ENCODE measurements around the gene MAP4.
"Not testable (repeated sequence)": the region's sequence is repeated elsewhere in the genome, so short reads cannot be mapped to it uniquely, and the experiment has no call there.

The MAP4 gene

DNA sequence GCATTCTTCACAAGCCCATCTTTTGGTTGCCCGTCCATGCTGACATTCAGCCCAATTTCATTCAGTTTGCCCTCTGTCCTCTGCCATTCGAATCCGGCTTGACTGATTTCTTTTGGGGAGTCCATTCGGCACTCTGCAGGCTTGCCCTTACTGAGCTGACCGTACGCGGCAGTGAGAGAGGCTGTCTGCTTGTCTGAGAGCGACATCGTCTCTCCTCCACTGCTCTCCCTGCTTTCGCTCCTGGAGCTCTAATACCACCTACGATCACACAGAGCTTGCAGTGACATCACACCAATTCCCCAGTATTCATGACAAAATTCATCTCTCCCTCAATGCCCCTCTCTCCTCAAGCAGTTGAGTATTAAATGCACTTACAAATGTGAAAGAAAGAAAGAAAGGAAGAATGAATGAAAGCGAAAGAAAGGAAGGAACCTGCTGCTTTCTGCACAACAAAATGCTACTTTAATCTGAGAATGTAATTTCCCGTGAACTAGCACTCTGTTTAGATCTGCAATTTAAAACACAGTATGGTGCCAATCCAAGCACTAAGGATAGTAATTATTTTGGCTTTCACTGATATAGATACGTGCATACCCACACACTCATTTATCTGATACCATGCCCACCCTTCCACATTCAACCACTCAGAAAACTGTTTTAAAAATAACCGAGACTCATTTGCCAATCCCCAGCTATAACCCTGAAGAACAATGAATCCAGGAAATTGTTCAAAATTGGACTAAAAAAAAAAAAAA lies 123.8 kb downstream of the MAP4 start:
- peaks cover 32% of the 10 kb centered on the region for H3K4me1 ChIP-seq (ENCODE audit: insufficient read depth, low read length)

DNA sequence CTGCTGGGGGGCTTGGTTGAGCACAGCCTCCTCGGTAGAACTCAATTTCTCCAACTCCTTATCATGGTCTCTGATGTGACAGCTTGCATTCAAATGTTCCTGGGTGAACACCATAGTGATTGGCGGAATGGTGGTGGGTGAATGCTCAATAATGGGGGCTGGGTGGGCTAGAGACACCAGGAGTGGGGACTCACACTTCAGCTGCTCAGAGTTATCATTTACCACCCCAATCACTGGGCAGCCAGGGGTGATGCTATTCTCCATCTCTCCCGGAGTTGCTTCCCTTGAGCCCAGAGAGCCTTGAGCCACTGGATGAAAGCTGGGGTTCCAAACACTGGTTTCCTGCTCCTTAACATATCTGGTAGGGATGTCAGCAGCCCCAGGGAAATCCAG lies 124.6 kb downstream of the MAP4 start:
- no peak overlapping the region for H3K4me3 ChIP-seq (ENCODE audit: low read depth in 1 of 2, low read length in 2 of 2)
- H3K4me1 ChIP-seq (ENCODE audit: insufficient read depth, low read length), result peaks cover 32% of the 10 kb centered on the region
- H3K27me3 ChIP-seq (ENCODE audit: control insufficient read depth in 1 of 2, insufficient read depth in 2 of 2, low read length in 2 of 2), result no peaks in the 10 kb centered on the region
- H3K27ac ChIP-seq (ENCODE audit: low read depth, low read length), result no peak overlapping the region
- no peak overlapping the region for H3K9ac ChIP-seq (ENCODE audit: low read length)
- H3K9me3 ChIP-seq (ENCODE audit: low read length), result no peaks in the 10 kb centered on the region
- H3K36me3 ChIP-seq (ENCODE audit: insufficient read depth, low read length), result peaks cover 16% of the 10 kb centered on the region

More for the DNA sequence above, 123.8 kb downstream of the MAP4 start:
- Histone ChIP-seq H3K4me3 (ENCODE audit: low read depth in 1 of 2, low read length in 2 of 2) (no peak overlapping the region), H3K27ac (ENCODE audit: low read depth, low read length) (no peak overlapping the region), H3K9ac (ENCODE audit: low read length) (no peak overlapping the region), H3K36me3 (ENCODE audit: insufficient read depth, low read length) (peaks cover 16% of the 10 kb centered on the region), H3K9me3 (ENCODE audit: low read length) (no peaks in the 10 kb centered on the region), H3K27me3 (ENCODE audit: control insufficient read depth in 1 of 2, insufficient read depth in 2 of 2, low read length in 2 of 2) (no peaks in the 10 kb centered on the region)

DNA sequence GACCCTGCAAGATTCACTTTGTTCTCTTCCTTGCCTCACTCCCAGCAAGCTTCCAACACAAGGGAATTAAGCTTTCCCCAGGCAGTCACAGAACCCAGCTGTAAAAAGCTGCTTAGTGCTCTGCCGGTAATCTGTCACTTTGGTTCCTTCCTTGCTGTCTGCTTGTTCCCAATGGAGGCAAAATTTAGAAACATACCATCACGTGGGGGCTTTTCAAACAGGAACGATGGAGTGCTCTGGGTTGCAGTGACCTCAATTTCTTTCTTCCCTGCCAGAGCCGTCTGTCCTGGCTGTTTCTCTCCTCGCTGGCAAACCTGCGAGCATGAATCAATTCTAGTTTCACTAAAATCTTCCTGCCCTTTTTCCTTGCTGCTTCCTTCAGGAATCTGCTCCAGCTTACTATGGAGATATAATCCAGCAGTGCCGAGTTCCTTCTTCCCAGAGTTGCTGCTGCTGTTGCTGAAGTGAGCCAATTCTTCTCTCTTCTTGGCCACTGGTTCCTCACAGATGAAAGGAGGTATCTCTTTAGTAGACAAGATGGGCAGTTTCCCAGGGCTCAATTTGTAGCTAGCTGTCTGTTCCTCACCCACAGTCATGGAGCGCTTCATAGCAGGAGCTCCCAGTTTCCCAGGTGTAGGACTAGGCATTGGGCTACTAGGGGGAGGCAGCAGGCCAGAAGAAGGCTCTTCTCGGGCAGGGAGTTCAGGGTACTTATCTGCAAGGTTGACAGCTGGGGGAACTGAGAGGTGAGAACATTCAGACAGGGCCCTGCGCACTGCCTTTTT lies 125.2 kb downstream of the MAP4 start:
- Histone ChIP-seq H3K9ac (ENCODE audit: low read length) (no peak overlapping the region), H3K4me1 (ENCODE audit: insufficient read depth, low read length) (peaks cover 32% of the 10 kb centered on the region), H3K9me3 (ENCODE audit: low read length) (no peaks in the 10 kb centered on the region), H3K36me3 (ENCODE audit: insufficient read depth, low read length) (peaks cover 16% of the 10 kb centered on the region), H3K4me3 (ENCODE audit: low read depth in 1 of 2, low read length in 2 of 2) (no peak overlapping the region), H3K27ac (ENCODE audit: low read depth, low read length) (no peak overlapping the region), H3K27me3 (ENCODE audit: control insufficient read depth in 1 of 2, insufficient read depth in 2 of 2, low read length in 2 of 2) (no peaks in the 10 kb centered on the region)

DNA sequence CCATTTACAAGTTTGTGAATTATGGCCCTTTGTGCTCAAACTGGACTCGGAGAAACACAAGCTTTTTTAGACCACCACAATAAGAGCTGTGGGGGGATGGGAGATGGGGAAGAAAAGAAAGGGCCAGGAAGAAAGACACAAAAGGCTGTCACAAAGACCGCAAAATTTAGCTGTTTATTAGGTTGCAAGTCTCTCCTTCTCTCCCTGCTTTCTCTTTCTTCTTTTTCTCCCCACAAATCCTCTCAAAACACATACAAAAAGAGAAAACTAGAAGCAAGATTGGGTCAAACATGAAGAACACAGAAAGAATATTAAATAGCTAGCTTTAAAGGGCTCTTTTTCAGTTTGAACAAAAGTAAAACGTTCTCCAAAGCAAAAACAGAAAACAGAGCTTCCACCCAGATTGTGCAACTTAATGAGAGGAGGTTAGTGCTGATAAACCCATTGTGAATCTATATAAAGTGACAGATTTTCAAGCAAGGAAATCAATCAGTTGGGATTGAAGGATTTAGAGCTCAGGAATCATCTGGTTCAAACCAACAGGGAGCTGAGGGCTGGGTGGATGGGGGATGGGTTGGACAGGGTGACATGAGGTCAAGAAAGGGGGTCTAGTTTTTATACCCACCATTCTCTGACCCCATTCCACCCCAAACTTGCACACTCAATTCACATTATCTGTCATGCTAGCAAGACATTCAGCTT lies 125.9 kb downstream of the MAP4 start:
- H3K9ac ChIP-seq (ENCODE audit: low read length), result no peak overlapping the region
- peaks cover 32% of the 10 kb centered on the region for H3K4me1 ChIP-seq (ENCODE audit: insufficient read depth, low read length)
- no peak overlapping the region for H3K27ac ChIP-seq (ENCODE audit: low read depth, low read length)
- H3K36me3 ChIP-seq (ENCODE audit: insufficient read depth, low read length), result peaks cover 8% of the 10 kb centered on the region
- no peaks in the 10 kb centered on the region for H3K27me3 ChIP-seq (ENCODE audit: control insufficient read depth in 1 of 2, insufficient read depth in 2 of 2, low read length in 2 of 2)
- H3K4me3 ChIP-seq (ENCODE audit: low read depth in 1 of 2, low read length in 2 of 2), result no peak overlapping the region
- no peaks in the 10 kb centered on the region for H3K9me3 ChIP-seq (ENCODE audit: low read length)

DNA sequence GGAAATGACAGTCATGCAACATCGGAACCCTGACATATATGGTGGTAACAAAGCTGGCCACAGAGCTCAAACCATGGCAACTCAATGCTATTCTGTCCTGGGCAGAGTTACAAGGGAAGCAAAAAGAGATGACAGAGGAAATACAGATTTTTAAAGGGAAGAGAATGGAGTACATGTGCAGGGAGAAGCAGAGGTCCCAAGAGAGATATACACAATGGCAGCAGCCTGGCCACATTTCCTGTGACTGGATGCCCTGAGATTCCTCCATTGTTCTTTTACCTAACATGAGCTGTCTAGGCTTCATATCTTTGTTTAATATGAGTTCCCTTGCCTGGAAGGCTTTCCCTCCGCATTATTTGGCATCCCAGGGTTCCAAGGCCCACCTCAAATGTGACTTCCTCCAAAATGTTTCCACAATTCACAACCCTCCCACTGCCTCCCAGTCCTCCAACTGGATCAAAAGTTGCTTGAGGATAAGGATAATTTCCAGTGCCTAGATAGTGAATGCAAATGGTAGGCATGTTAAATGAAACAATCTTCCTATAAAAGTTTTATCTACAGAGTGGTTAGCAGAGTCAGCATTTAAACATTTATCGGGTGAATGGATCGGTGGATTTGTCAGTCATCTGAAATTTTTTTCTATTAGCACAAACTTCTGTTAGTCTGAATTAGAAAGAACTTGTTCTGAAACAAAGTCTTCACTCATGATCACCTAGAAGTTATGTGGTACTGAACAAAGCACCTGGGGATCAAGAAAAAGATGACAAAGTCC lies 127.0 kb downstream of the MAP4 start:
- Histone ChIP-seq H3K36me3 (ENCODE audit: insufficient read depth, low read length) (peaks cover 16% of the 10 kb centered on the region), H3K4me1 (ENCODE audit: insufficient read depth, low read length) (peaks cover 32% of the 10 kb centered on the region), H3K27ac (ENCODE audit: low read depth, low read length) (no peak overlapping the region), H3K9me3 (ENCODE audit: low read length) (no peaks in the 10 kb centered on the region), H3K27me3 (ENCODE audit: control insufficient read depth in 1 of 2, insufficient read depth in 2 of 2, low read length in 2 of 2) (no peaks in the 10 kb centered on the region), H3K4me3 (ENCODE audit: low read depth in 1 of 2, low read length in 2 of 2) (no peak overlapping the region), H3K9ac (ENCODE audit: low read length) (no peak overlapping the region)

DNA sequence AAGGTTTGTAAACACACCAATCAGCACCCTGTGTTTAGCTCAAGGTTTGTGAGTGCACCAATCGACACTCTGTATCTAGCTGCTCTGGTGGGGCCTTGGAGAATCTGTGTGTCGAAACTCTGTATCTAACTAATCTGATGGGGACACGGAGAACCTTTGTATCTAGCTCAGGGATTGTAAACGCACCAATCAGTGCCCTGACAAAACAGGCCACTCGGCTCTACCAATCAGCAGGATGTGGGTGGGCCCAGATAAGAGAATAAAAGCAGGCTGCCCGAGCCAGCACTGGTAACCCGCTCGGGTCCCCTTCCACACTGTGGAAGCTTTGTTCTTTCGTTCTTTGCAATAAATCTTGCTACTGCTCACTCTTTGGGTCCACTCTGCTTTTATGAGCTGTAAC lies 128.2 kb downstream of the MAP4 start:
- H3K36me3 ChIP-seq (ENCODE audit: insufficient read depth, low read length), result peaks cover 16% of the 10 kb centered on the region
- H3K4me3 ChIP-seq (ENCODE audit: low read depth in 1 of 2, low read length in 2 of 2); H3K27ac ChIP-seq (ENCODE audit: low read depth, low read length); H3K9ac ChIP-seq (ENCODE audit: low read length); H3K9me3 ChIP-seq (ENCODE audit: low read length); H3K27me3 ChIP-seq (ENCODE audit: control insufficient read depth in 1 of 2, insufficient read depth in 2 of 2, low read length in 2 of 2): not testable (repeated sequence)
- H3K4me1 ChIP-seq (ENCODE audit: insufficient read depth, low read length), result peaks cover 32% of the 10 kb centered on the region

DNA sequence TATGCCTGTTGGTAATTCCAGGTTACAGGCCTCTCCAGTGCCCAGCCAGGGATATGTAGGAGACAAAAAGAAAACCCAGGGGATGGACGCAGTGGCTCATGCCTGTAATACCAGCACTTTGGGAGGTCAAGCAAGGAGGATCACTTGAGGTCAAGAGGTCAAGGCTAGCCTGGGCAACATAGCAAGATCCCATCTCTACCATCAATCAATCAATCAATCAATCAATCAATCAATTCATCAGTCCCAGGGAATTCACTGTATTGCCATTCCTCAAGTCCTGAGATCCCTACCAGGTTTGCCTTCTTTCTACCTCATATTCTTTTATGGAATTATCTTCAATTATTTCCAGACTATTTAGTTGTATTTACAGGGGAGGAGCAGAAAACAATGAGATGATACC lies 131.0 kb downstream of the MAP4 start:
- Histone ChIP-seq H3K27me3 (ENCODE audit: control insufficient read depth in 1 of 2, insufficient read depth in 2 of 2, low read length in 2 of 2) (no peaks in the 10 kb centered on the region), H3K36me3 (ENCODE audit: insufficient read depth, low read length) (peaks cover 9% of the 10 kb centered on the region), H3K9ac (ENCODE audit: low read length) (no peak overlapping the region), H3K27ac (ENCODE audit: low read depth, low read length) (no peak overlapping the region), H3K4me3 (ENCODE audit: low read depth in 1 of 2, low read length in 2 of 2) (no peak overlapping the region), H3K9me3 (ENCODE audit: low read length) (no peaks in the 10 kb centered on the region), H3K4me1 (ENCODE audit: insufficient read depth, low read length) (peaks cover 13% of the 10 kb centered on the region)

DNA sequence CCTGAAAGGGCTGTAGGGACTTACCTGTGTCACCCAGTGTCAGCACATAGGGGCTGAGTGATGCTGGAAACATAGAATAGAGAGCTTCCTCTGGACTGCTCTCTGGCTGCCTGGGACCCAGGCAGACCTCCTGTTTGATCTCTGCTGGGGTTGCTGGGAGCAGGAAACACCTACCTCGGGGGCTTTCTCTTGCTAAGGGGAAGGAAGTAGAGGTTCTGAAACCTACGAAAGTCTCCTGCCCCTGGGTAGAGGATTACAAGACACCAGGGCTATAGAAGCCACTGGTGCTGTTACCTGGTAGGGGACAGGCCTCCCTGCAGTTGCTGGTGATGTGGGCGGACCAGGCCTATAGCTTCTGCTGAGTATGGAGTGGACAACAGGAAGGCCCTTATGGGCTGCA lies 131.6 kb downstream of the MAP4 start:
- Histone ChIP-seq H3K27ac (ENCODE audit: low read depth, low read length) (no peak overlapping the region), H3K9me3 (ENCODE audit: low read length) (no peaks in the 10 kb centered on the region), H3K27me3 (ENCODE audit: control insufficient read depth in 1 of 2, insufficient read depth in 2 of 2, low read length in 2 of 2) (no peaks in the 10 kb centered on the region), H3K4me1 (ENCODE audit: insufficient read depth, low read length) (peaks cover 10% of the 10 kb centered on the region), H3K4me3 (ENCODE audit: low read depth in 1 of 2, low read length in 2 of 2) (no peak overlapping the region), H3K9ac (ENCODE audit: low read length) (no peak overlapping the region), H3K36me3 (ENCODE audit: insufficient read depth, low read length) (peaks cover 9% of the 10 kb centered on the region)

DNA sequence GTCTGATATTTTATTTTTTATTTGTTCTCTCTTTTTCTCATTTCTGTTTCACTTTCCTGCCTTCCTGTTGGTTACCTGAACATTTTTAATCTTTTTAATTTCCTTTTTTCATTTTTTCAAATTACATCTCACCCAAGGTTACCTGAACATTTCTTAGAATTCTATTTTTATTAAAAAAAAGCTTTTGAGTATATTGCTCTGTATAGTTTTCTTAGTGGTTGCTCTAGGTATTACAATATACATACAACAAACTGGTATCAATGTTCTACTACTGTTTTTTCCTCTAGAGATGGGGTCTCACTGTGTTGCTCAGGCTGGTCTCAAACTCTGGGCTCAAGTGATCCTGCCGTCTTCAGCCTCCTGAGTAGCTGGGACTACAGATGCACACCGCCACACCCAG lies 133.9 kb downstream of the MAP4 start:
- H3K36me3 ChIP-seq (ENCODE audit: insufficient read depth, low read length), result peaks cover 9% of the 10 kb centered on the region
- H3K27me3 ChIP-seq (ENCODE audit: control insufficient read depth in 1 of 2, insufficient read depth in 2 of 2, low read length in 2 of 2), result no peaks in the 10 kb centered on the region
- no peak overlapping the region for H3K4me3 ChIP-seq (ENCODE audit: low read depth in 1 of 2, low read length in 2 of 2)
- no peak overlapping the region for H3K9ac ChIP-seq (ENCODE audit: low read length)
- H3K4me1 ChIP-seq (ENCODE audit: insufficient read depth, low read length), result no peaks in the 10 kb centered on the region
- no peaks in the 10 kb centered on the region for H3K9me3 ChIP-seq (ENCODE audit: low read length)
- H3K27ac ChIP-seq (ENCODE audit: low read depth, low read length), result no peak overlapping the region

DNA sequence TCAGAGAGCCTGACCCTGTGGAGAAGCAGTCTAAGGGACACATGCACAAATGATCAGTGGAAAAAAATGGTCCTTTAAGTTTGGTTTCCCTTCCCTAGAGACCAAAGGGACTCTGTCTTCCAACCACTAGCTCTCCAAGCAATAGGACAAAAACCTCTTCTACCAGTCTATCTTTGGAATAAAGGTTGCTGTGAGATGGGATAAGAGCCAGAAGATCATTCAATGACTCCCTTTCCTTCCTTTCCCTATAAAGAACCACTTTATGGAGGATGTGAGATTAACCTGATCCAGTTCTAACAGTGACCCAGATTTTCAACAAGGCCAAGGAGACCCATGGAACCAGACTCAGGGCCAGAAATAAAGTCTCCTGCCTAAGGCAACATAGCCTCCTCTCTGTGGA lies 138.5 kb downstream of the MAP4 start:
- Histone ChIP-seq H3K27me3 (ENCODE audit: control insufficient read depth in 1 of 2, insufficient read depth in 2 of 2, low read length in 2 of 2) (no peaks in the 10 kb centered on the region), H3K36me3 (ENCODE audit: insufficient read depth, low read length) (peaks cover 24% of the 10 kb centered on the region), H3K9ac (ENCODE audit: low read length) (no peak overlapping the region), H3K27ac (ENCODE audit: low read depth, low read length) (no peak overlapping the region), H3K4me1 (ENCODE audit: insufficient read depth, low read length) (no peaks in the 10 kb centered on the region), H3K9me3 (ENCODE audit: low read length) (no peaks in the 10 kb centered on the region), H3K4me3 (ENCODE audit: low read depth in 1 of 2, low read length in 2 of 2) (no peak overlapping the region)

DNA sequence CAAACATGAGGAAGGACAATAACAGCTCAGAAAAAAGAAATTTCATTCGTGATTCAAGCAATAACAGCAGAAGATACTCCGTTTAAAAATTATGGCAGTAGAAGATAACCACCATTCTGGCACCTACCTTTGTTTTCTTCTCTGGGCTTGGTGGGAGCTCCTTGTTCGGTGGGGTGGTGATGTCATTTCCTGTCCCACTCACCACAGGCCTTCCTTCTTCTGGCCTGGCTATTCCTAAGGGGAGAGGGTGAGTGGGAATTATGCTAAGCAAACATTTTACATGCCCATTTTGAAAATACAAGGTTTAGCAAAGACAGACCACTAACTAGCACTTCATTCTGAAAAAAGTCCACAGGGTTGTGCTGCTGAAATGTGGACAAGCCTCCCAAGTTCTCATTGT lies 138.9 kb downstream of the MAP4 start:
- H3K4me1 ChIP-seq (ENCODE audit: insufficient read depth, low read length), result no peaks in the 10 kb centered on the region
- H3K4me3 ChIP-seq (ENCODE audit: low read depth in 1 of 2, low read length in 2 of 2), result no peak overlapping the region
- no peaks in the 10 kb centered on the region for H3K27me3 ChIP-seq (ENCODE audit: control insufficient read depth in 1 of 2, insufficient read depth in 2 of 2, low read length in 2 of 2)
- no peaks in the 10 kb centered on the region for H3K9me3 ChIP-seq (ENCODE audit: low read length)
- H3K27ac ChIP-seq (ENCODE audit: low read depth, low read length), result no peak overlapping the region
- peaks cover 28% of the 10 kb centered on the region for H3K36me3 ChIP-seq (ENCODE audit: insufficient read depth, low read length)
- no peak overlapping the region for H3K9ac ChIP-seq (ENCODE audit: low read length)

All from muscle layer of colon (tissue), 2 donors.